ENCODE measurements around the gene USP25.

GRCh38 chr21:15774590-15774989 is 44.8 kb downstream of the USP25 start:
- TF ChIP-seq EZH2 (IDR thresholded peaks at IDR 0.05; ENCODE audit: low read depth) = no peak
- TF ChIP-seq CTCF (conservative IDR thresholded peaks at IDR 0.05) = no peak

All from PC-9 (cell line).